ENCODE data around the gene RGS12. TPM values are rescaled to one million over a fixed set of nuclear protein-coding genes. Genes with fewer than 3 reads are reported as not detected.

The RGS12 gene
- polyA plus RNA-seq, 3 donors = 0.75 to 15.3 (median 2.7) TPM

- no peak for DNase-seq
- Mint-ChIP-seq H3K27me3 (ENCODE audit: low read depth in 3 of 3) (peaks cover 0 to 1% (median 0%) of the 10 kb centered on the region in 3 donors), H3K36me3 (peaks cover 0 to 6% of the 10 kb centered on the region in 2 donors), H3K4me3 (no peak overlapping the region), H3K4me1 (peaks cover 3% of the 10 kb centered on the region), H3K27ac (peak overlapping the region in 1 of 7 donors; percentile 44), H3K9me3 (no peaks in the 10 kb centered on the region)
- no peak overlapping the region for H3K4me3 ChIP-seq (replicated peaks in 1 of 3; ENCODE audit: low read depth in 2 of 3, low read length in 3 of 3)
- no peak overlapping the region for H3K27ac ChIP-seq (ENCODE audit: low read depth in 1 of 2, low read length in 2 of 2)
- no peaks in the 10 kb centered on the region for H3K27me3 ChIP-seq (ENCODE audit: control insufficient read depth in 2 of 2, insufficient read depth in 2 of 2, low read length in 2 of 2)
- no peaks in the 10 kb centered on the region for H3K79me2 ChIP-seq (ENCODE audit: insufficient read depth, low read length)
- no peaks in the 10 kb centered on the region for H3K9me3 ChIP-seq (replicated peaks in 1 of 2; ENCODE audit: control insufficient read depth in 1 of 2, insufficient read depth in 1 of 2, low read length in 2 of 2)
- no peak for TF ChIP-seq CTCF (IDR thresholded peaks at IDR 0.05)
- no peaks in the 10 kb centered on the region for H3K4me1 ChIP-seq (ENCODE audit: control insufficient read depth in 1 of 2, insufficient read depth in 2 of 2, low read length in 2 of 2)
- no peak overlapping the region for H2AFZ ChIP-seq (ENCODE audit: insufficient read depth, low read depth, low read length, poor library complexity, severe bottlenecking)
- no peak overlapping the region for H3K9ac ChIP-seq (ENCODE audit: insufficient read depth, low read length, poor library complexity, severe bottlenecking)
- H3K4me2 ChIP-seq (replicated peaks; ENCODE audit: extremely low read depth, low read length, poor library complexity, severe bottlenecking) = no peak overlapping the region
- 90% methylated on average over 13 of the region's 20 CpGs for WGBS (ENCODE audit: insufficient coverage)
- H3K36me3 ChIP-seq (replicated peaks in 1 of 2; ENCODE audit: control insufficient read depth in 1 of 2, insufficient read depth in 2 of 2, low read length in 2 of 2) = no peaks in the 10 kb centered on the region
- H4K20me1 ChIP-seq (ENCODE audit: insufficient read depth, low read length) = no peaks in the 10 kb centered on the region
- intact Hi-C loops (cut with micrococcal nuclease) = no loop called here
Measured at GRCh38 chr4:3249711-3250437, 42.9 kb upstream of the RGS12 start.

GRCh38 chr4:3250438-3250955, 42.3 kb upstream of the RGS12 start:
- Histone ChIP-seq H3K4me2 (replicated peaks; ENCODE audit: extremely low read depth, low read length, poor library complexity, severe bottlenecking) (no peak overlapping the region), H4K20me1 (ENCODE audit: insufficient read depth, low read length) (no peaks in the 10 kb centered on the region), H3K4me1 (ENCODE audit: control insufficient read depth in 1 of 2, insufficient read depth in 2 of 2, low read length in 2 of 2) (no peaks in the 10 kb centered on the region), H3K36me3 (replicated peaks in 1 of 2; ENCODE audit: control insufficient read depth in 1 of 2, insufficient read depth in 2 of 2, low read length in 2 of 2) (no peaks in the 10 kb centered on the region), H3K9ac (ENCODE audit: insufficient read depth, low read length, poor library complexity, severe bottlenecking) (no peak overlapping the region), H3K27me3 (ENCODE audit: control insufficient read depth in 2 of 2, insufficient read depth in 2 of 2, low read length in 2 of 2) (no peaks in the 10 kb centered on the region), H3K4me3 (replicated peaks in 1 of 3; ENCODE audit: low read depth in 2 of 3, low read length in 3 of 3) (no peak overlapping the region), H3K79me2 (ENCODE audit: insufficient read depth, low read length) (no peaks in the 10 kb centered on the region), H2AFZ (ENCODE audit: insufficient read depth, low read depth, low read length, poor library complexity, severe bottlenecking) (no peak overlapping the region), H3K9me3 (replicated peaks in 1 of 2; ENCODE audit: control insufficient read depth in 1 of 2, insufficient read depth in 1 of 2, low read length in 2 of 2) (no peaks in the 10 kb centered on the region), H3K27ac (ENCODE audit: low read depth in 1 of 2, low read length in 2 of 2) (no peak overlapping the region)
- peaks cover 0 to 7% of the 10 kb centered on the region in 2 donors for H3K36me3 Mint-ChIP-seq
- no peak for TF ChIP-seq CTCF (IDR thresholded peaks at IDR 0.05)
- H3K4me1 Mint-ChIP-seq = peaks cover 3% of the 10 kb centered on the region
- peaks cover 0 to 1% (median 0%) of the 10 kb centered on the region in 3 donors for H3K27me3 Mint-ChIP-seq (ENCODE audit: low read depth in 3 of 3)
- H3K9me3 Mint-ChIP-seq = no peaks in the 10 kb centered on the region
- 94% methylated on average over 11 of the region's 14 CpGs for WGBS (ENCODE audit: insufficient coverage)
- H3K4me3 Mint-ChIP-seq = no peak overlapping the region
- intact Hi-C loops (cut with micrococcal nuclease) = no loop called here
- peak overlapping the region in 1 of 7 donors; percentile 44 for H3K27ac Mint-ChIP-seq
- no peak for DNase-seq
